HFFc6 (cell line): ENCODE measurements around the gene DDO. TPM values are rescaled to one million over a fixed set of nuclear protein-coding genes. Genes with fewer than 3 reads are reported as not detected.
"Not testable (repeated sequence)": the region's sequence is repeated elsewhere in the genome, so short reads cannot be mapped to it uniquely, and the experiment has no call there.

Experiments used
- DNase-seq: peaks from one replicate; pipeline ENCODE4 v3.0.0-alpha.2; 2018
- H3K27ac Mint-ChIP-seq: 2 replicates; pipeline ENCODE4 v1.8.0; 2020; ENCODE audit warnings: mild to moderate bottlenecking, mixed read lengths
- H3K27me3 Mint-ChIP-seq: 2 replicates; pipeline ENCODE4 v1.8.0; 2021; ENCODE audit warnings: mild to moderate bottlenecking, moderate library complexity, mixed read lengths; ENCODE audit not compliant: insufficient read depth
- H3K36me3 Mint-ChIP-seq: 2 replicates; pipeline ENCODE4 v1.8.0; 2021; ENCODE audit warnings: low read depth, mixed read lengths
- H3K4me1 Mint-ChIP-seq: 2 replicates; pipeline ENCODE4 v1.8.0; 2020; ENCODE audit warnings: low read depth, mixed read lengths
- H3K4me3 Mint-ChIP-seq: 2 replicates; pipeline ENCODE4 v1.8.0; 2020; ENCODE audit warnings: mild to moderate bottlenecking, moderate library complexity, mixed read lengths
- H3K9me3 Mint-ChIP-seq: 2 replicates; pipeline ENCODE4 v1.8.0; 2020; ENCODE audit warnings: mild to moderate bottlenecking, mixed read lengths
- CTCF ChIP-seq: fragments of 200-600 bp; sonication (generic); IDR thresholded peaks from 2 replicates; pipeline ENCODE4 v1.5.0; 2021; ENCODE audit warnings: antibody characterized with exemption, mild to moderate bottlenecking
- total RNA-seq, 6 experiments: library from RNA; stranded (reverse); fragmentation: NEBNext Ultra II Directional; extraction: Animal tissue kit (Norgen Biotek cat#: 25700); gene quantifications; 2 replicates in 1 of 6; 3 replicates in 5 of 6; pipeline ENCODE4 v1.2.3, GENCODE V29; 2021

Gene DDO
- total RNA-seq, 6 experiments from 2014 or later = 0.50 to 1.2 (median 0.98) TPM

DNA sequence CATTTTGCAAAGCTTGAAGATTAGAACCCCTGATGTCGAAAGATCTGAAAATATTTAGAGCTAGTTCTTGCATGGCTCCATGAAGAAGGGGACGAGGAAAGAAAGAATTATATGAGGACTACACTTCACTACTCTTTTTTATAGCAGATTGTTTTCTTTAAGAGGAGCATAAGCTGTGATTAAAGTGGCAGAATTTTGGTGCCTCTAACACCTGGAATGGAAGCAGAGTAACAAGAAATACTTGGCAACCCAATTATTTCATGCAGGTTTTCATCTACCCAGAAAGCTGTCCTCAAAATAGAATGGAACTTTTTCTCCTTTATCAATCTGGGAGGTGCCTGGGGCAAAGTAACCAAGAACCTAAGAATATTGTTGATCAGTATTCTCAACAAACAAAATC is 61.2 kb downstream of the DDO start:
- H3K9me3 Mint-ChIP-seq = peaks cover 7% of the 10 kb centered on the region; the same call in 1 of the 2 replicates
- peaks cover 46% of the 10 kb centered on the region for H3K27me3 Mint-ChIP-seq
- no peak for TF ChIP-seq CTCF
- peaks cover 8% of the 10 kb centered on the region for H3K36me3 Mint-ChIP-seq
- no peaks in the 10 kb centered on the region for H3K4me1 Mint-ChIP-seq
- H3K27ac Mint-ChIP-seq = no peak overlapping the region
- DNase-seq = no peak
- no peak overlapping the region for H3K4me3 Mint-ChIP-seq

DNA sequence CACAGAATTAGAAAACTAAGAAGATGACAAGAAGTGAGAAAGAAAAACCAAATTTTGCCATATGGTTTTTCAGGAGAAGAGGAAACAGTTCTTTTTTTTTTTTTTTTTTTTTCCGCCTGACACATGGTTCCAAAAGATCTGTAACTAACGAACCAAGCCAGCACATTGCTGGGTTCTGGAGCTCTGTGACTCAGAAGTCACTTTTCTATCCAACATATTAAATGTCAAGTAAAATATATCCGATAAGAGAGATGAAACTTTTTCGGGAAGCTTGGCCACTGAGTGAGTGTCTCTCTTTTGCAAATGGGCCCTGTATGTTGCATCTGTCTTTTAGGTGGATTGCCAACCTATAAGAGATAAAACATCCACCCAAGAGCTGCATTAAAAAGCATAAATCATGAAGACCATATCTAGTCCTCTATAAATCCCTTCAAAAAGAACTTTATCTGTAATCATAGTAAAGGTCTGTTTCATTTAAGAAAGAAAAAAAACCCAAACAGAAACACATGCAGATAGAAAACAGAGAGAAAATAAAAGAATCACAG is 61.8 kb downstream of the DDO start:
- Mint-ChIP-seq H3K4me1 (no peaks in the 10 kb centered on the region), H3K27ac (no peak overlapping the region), H3K4me3 (no peak overlapping the region), H3K27me3 (peaks cover 42% of the 10 kb centered on the region), H3K9me3 (peaks cover 7% of the 10 kb centered on the region; the same call in 1 of the 2 replicates), H3K36me3 (peaks cover 8% of the 10 kb centered on the region)
- DNase-seq = no peak
- TF ChIP-seq CTCF = no peak

DNA sequence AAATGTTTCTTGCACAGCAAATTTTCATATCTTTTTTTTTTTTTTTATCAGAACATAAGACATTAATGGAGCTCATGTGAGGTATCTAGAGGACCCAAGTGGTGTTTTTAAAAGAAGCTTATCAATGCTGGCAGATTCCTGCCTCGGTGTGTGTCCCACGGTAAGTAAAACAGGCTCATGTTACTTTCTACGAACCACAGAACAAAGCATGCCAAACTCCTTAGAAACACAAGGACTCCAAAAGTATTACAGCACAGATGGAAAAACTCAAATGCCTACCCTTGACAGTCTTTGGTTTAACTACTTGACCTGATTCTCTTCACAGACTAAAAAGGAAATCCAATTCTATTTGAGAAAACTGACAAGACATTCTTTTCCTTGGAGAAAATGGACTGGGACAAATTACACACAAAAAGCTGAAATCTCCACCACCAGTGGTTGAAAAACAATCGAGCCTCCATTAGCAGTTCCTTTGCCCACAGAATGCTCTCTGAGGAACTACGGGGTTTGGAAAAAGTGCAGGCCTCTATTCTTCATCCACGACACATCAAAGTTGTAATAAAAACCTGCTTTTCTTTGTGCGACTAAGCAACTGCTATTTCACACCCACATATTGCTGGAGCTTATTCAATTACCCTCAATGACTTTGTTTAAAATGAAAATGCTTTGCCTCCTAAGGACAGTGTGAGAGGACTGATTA is 62.7 kb downstream of the DDO start:
- TF ChIP-seq CTCF = no peak
- no peak overlapping the region for H3K27ac Mint-ChIP-seq
- H3K27me3 Mint-ChIP-seq = peaks cover 42% of the 10 kb centered on the region
- peaks cover 8% of the 10 kb centered on the region for H3K36me3 Mint-ChIP-seq
- DNase-seq = no peak
- H3K4me3 Mint-ChIP-seq = no peak overlapping the region
- H3K4me1 Mint-ChIP-seq = no peaks in the 10 kb centered on the region
- peaks cover 7% of the 10 kb centered on the region; the same call in 1 of the 2 replicates for H3K9me3 Mint-ChIP-seq

- no peak overlapping the region for H3K27ac Mint-ChIP-seq
- H3K27me3 Mint-ChIP-seq = peaks cover 35% of the 10 kb centered on the region
- peaks cover 6% of the 10 kb centered on the region for H3K36me3 Mint-ChIP-seq
- no peak for DNase-seq
- no peak for TF ChIP-seq CTCF
- no peak overlapping the region for H3K4me3 Mint-ChIP-seq
- H3K4me1 Mint-ChIP-seq = no peaks in the 10 kb centered on the region
- H3K9me3 Mint-ChIP-seq = peaks cover 6% of the 10 kb centered on the region; the same call in 1 of the 2 replicates
These were observed 63.4 kb downstream of the DDO start for GRCh38 chr6:110351986-110352385.

GRCh38 chr6:110351546-110351945 is 63.8 kb downstream of the DDO start:
- Mint-ChIP-seq H3K4me1 (no peaks in the 10 kb centered on the region), H3K9me3 (peaks cover 1% of the 10 kb centered on the region; the same call in 1 of the 2 replicates), H3K27me3 (peaks cover 31% of the 10 kb centered on the region), H3K4me3 (no peak overlapping the region), H3K36me3 (peaks cover 2% of the 10 kb centered on the region), H3K27ac (no peak overlapping the region)
- no peak for TF ChIP-seq CTCF
- no peak for DNase-seq

DNA sequence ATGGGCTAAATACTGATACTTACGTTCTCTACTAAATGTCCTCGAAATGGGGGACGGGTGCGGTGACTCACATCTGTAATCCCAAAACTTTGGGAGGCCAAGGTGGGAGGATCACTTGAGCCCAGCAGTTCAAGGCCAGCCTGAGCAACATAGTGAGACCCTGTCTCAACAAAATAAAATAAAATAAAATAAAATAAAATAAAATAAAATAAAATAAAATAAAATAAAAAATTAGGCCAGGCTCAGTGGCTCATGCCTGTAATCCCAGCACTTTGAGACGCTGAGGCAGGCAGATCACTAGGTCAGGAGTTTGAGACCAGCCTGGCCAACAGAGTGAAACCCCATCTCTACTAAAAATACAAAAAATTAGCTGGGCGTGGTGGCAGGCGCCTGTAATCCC is 64.8 kb downstream of the DDO start:
- not testable (repeated sequence) for H3K9me3 Mint-ChIP-seq, H3K27ac Mint-ChIP-seq, H3K4me1 Mint-ChIP-seq, H3K36me3 Mint-ChIP-seq, DNase-seq, H3K4me3 Mint-ChIP-seq
- H3K27me3 Mint-ChIP-seq = peaks cover 22% of the 10 kb centered on the region
